RKO (cell line): Measurements from ENCODE around the gene ZSCAN30.

Source experiments
- DNase-seq: peaks from one replicate; pipeline ENCODE4 v3.0.0-alpha.2; 2016; ENCODE audit warnings: low spot score

Gene ZSCAN30

GRCh38 chr18:35278969-35279368 is 11.1 kb downstream of the ZSCAN30 start:
- DNase-seq: no peak

- DNase-seq: no peak
Observed at GRCh38 chr18:35278085-35278484, 11.9 kb downstream of the ZSCAN30 start.

- DNase-seq: no peak
Observed at GRCh38 chr18:35277633-35278032, 12.4 kb downstream of the ZSCAN30 start.

GRCh38 chr18:35276267-35276666 is 13.8 kb downstream of the ZSCAN30 start:
- no peak for DNase-seq

GRCh38 chr18:35271656-35272055 is 18.4 kb downstream of the ZSCAN30 start:
- DNase-seq: no peak

GRCh38 chr18:35268821-35269220 is 21.2 kb downstream of the ZSCAN30 start:
- no peak for DNase-seq

GRCh38 chr18:35267809-35268208 is 22.2 kb downstream of the ZSCAN30 start:
- no peak for DNase-seq

GRCh38 chr18:35267161-35267651 is 22.8 kb downstream of the ZSCAN30 start:
- DNase-seq: no peak

GRCh38 chr18:35264409-35264808 is 25.6 kb downstream of the ZSCAN30 start:
- DNase-seq: no peak

- no peak for DNase-seq
Observed at GRCh38 chr18:35256947-35257346, 33.1 kb downstream of the ZSCAN30 start.

GRCh38 chr18:35253655-35254287 is 36.3 kb downstream of the ZSCAN30 start:
- no peak for DNase-seq

- no peak for DNase-seq
Observed at GRCh38 chr18:35252466-35252865, 37.6 kb downstream of the ZSCAN30 start.

GRCh38 chr18:35248429-35248828 is 41.6 kb downstream of the ZSCAN30 start:
- no peak for DNase-seq

GRCh38 chr18:35247412-35248249 is 42.4 kb downstream of the ZSCAN30 start:
- no peak for DNase-seq

GRCh38 chr18:35246831-35247230 is 43.2 kb downstream of the ZSCAN30 start:
- no peak for DNase-seq

GRCh38 chr18:35245719-35246317 is 44.2 kb downstream of the ZSCAN30 start:
- DNase-seq: peak; percentile 46

GRCh38 chr18:35244671-35245070 is 45.4 kb downstream of the ZSCAN30 start:
- DNase-seq: no peak

GRCh38 chr18:35242426-35242825 is 47.6 kb downstream of the ZSCAN30 start:
- no peak for DNase-seq

GRCh38 chr18:35241448-35241804 is 48.6 kb downstream of the ZSCAN30 start:
- peak; percentile 24 for DNase-seq

- DNase-seq: peak; percentile 97
Observed at GRCh38 chr18:35240664-35241447, 49.2 kb downstream of the ZSCAN30 start, which contains the start of gene ZNF397. TSS of gene ZNF397 (plus strand) at chr18:35241034. CDS start at chr18:35242471, 1,437 bp downstream.

- peak; percentile 30 for DNase-seq
Observed at GRCh38 chr18:35239314-35239713, 50.7 kb downstream of the ZSCAN30 start.
